Brain microvascular endothelial cell (primary cell): ENCODE data around the gene RFT1.

Experiments used
- DNase-seq: peaks from one replicate; pipeline ENCODE4 v3.0.0-alpha.2; 2020
- H3K27ac ChIP-seq: fragments of 250-450 bp; sonication (Bioruptor Pico); 2 replicates; pipeline ENCODE4 v1.5.1; 2020; ENCODE audit warnings: mild to moderate bottlenecking, moderate library complexity
- H3K27me3 ChIP-seq: fragments of 250-450 bp; sonication (Bioruptor Pico); replicated peaks from 2 replicates; pipeline ENCODE4 v1.5.1; 2020; ENCODE audit warnings: mild to moderate bottlenecking
- H3K36me3 ChIP-seq: fragments of 250-450 bp; sonication (Bioruptor Pico); replicated peaks from 2 replicates; pipeline ENCODE4 v1.5.1; 2020; ENCODE audit warnings: mild to moderate bottlenecking
- H3K4me3 ChIP-seq: 2 replicates; pipeline ENCODE4 v1.5.1; 2011; ENCODE audit warnings: low read depth, mild to moderate bottlenecking, control low read depth, low read length, moderate library complexity
- CTCF ChIP-seq: IDR thresholded peaks from 2 replicates; pipeline ENCODE4 v1.5.1; 2011; ENCODE audit warnings: low read depth, mild to moderate bottlenecking, moderate library complexity, low read length, control low read depth, inconsistent platforms; ENCODE audit errors: missing control alignments
- in situ Hi-C: cut with HindIII; loops from 2 replicates; pipeline ENCODE4 v1.10.0; 2017; ENCODE audit warnings: low sequenced_read_pairs, low pct_ligation_motif_present

The RFT1 gene

GRCh38 chr3:53158765-53159155 lies 28.5 kb upstream of the RFT1 start:
- in situ Hi-C loops: no loop called here
- Histone ChIP-seq H3K27me3 (no peaks in the 10 kb centered on the region), H3K27ac (no peak overlapping the region), H3K4me3 (no peak overlapping the region), H3K36me3 (no peaks in the 10 kb centered on the region)
- TF ChIP-seq CTCF: no peak
- DNase-seq: no peak

- in situ Hi-C loops: no loop called here
- no peak overlapping the region for H3K27ac ChIP-seq
- no peak for DNase-seq
- no peak overlapping the region for H3K4me3 ChIP-seq
- H3K36me3 ChIP-seq: no peaks in the 10 kb centered on the region
- TF ChIP-seq CTCF: no peak
- no peaks in the 10 kb centered on the region for H3K27me3 ChIP-seq
Observed at GRCh38 chr3:53157974-53158580, 27.8 kb upstream of the RFT1 start.

GRCh38 chr3:53156368-53156834 lies 26.2 kb upstream of the RFT1 start:
- peak overlapping the region; percentile 12 for H3K4me3 ChIP-seq

GRCh38 chr3:53155760-53156159 lies 25.5 kb upstream of the RFT1 start:
- in situ Hi-C loops: no loop called here

More at GRCh38 chr3:53156368-53156834, 26.2 kb upstream of the RFT1 start:
- DNase-seq: no peak
- in situ Hi-C loops: no loop called here
- Histone ChIP-seq H3K36me3 (no peaks in the 10 kb centered on the region), H3K27ac (no peak overlapping the region), H3K27me3 (no peaks in the 10 kb centered on the region)
- no peak for TF ChIP-seq CTCF

GRCh38 chr3:53154881-53155285 lies 24.6 kb upstream of the RFT1 start:
- no peak overlapping the region for H3K27ac ChIP-seq
- no peak for TF ChIP-seq CTCF
- in situ Hi-C loops: no loop called here
- H3K27me3 ChIP-seq: no peaks in the 10 kb centered on the region
- no peaks in the 10 kb centered on the region for H3K36me3 ChIP-seq
- no peak overlapping the region for H3K4me3 ChIP-seq
- DNase-seq: no peak

More at GRCh38 chr3:53155760-53156159, 25.5 kb upstream of the RFT1 start:
- no peak overlapping the region for H3K4me3 ChIP-seq
- H3K36me3 ChIP-seq: no peaks in the 10 kb centered on the region
- no peak overlapping the region for H3K27ac ChIP-seq
- no peak for DNase-seq
- H3K27me3 ChIP-seq: no peaks in the 10 kb centered on the region
- TF ChIP-seq CTCF: no peak

- in situ Hi-C loops: no loop called here
- H3K27ac ChIP-seq: no peak overlapping the region
- TF ChIP-seq CTCF: no peak
- no peak for DNase-seq
- H3K27me3 ChIP-seq: no peaks in the 10 kb centered on the region
- no peak overlapping the region for H3K4me3 ChIP-seq
- no peaks in the 10 kb centered on the region for H3K36me3 ChIP-seq
Observed at GRCh38 chr3:53153980-53154379, 23.7 kb upstream of the RFT1 start.
